Measurements from ENCODE around the gene PSMD8. TPM values are rescaled to one million over a fixed set of nuclear protein-coding genes. Genes with fewer than 3 reads are reported as not detected.

Gene PSMD8
- total RNA-seq, 1 donor from 2014 or later, result 197 TPM

- Mint-ChIP-seq H3K27me3 (ENCODE audit: low read depth) (no peaks in the 10 kb centered on the region), H3K9me3 (ENCODE audit: low read depth) (no peaks in the 10 kb centered on the region), H3K4me1 (ENCODE audit: low read depth) (peaks cover 8% of the 10 kb centered on the region), H3K4me3 (ENCODE audit: unreplicated experiment) (no peak overlapping the region), H3K27ac (ENCODE audit: unreplicated experiment) (no peak overlapping the region), H3K36me3 (ENCODE audit: low read depth) (peaks cover 21% of the 10 kb centered on the region)
- no peak for DNase-seq (ENCODE audit: low spot score)
- no peak for TF ChIP-seq CTCF (IDR thresholded peaks at IDR 0.05)
These were observed 8.8 kb downstream of the PSMD8 start for GRCh38 chr19:38383184-38383583.

- Mint-ChIP-seq H3K27ac (ENCODE audit: unreplicated experiment) (no peak overlapping the region), H3K9me3 (ENCODE audit: low read depth) (no peaks in the 10 kb centered on the region), H3K27me3 (ENCODE audit: low read depth) (no peaks in the 10 kb centered on the region), H3K4me3 (ENCODE audit: unreplicated experiment) (no peak overlapping the region), H3K4me1 (ENCODE audit: low read depth) (peaks cover 9% of the 10 kb centered on the region), H3K36me3 (ENCODE audit: low read depth) (peaks cover 21% of the 10 kb centered on the region)
- no peak for DNase-seq (ENCODE audit: low spot score)
- no peak for TF ChIP-seq CTCF (IDR thresholded peaks at IDR 0.05)
These were observed 9.4 kb downstream of the PSMD8 start for GRCh38 chr19:38383743-38384142.

GRCh38 chr19:38384209-38385027, 10.0 kb downstream of the PSMD8 start:
- H3K36me3 Mint-ChIP-seq (ENCODE audit: low read depth), result peaks cover 19% of the 10 kb centered on the region
- H3K4me1 Mint-ChIP-seq (ENCODE audit: low read depth), result peaks cover 11% of the 10 kb centered on the region

GRCh38 chr19:38385057-38385803, 10.9 kb downstream of the PSMD8 start:
- Mint-ChIP-seq H3K4me3 (ENCODE audit: unreplicated experiment) (no peak overlapping the region), H3K4me1 (ENCODE audit: low read depth) (peaks cover 18% of the 10 kb centered on the region), H3K36me3 (ENCODE audit: low read depth) (peaks cover 16% of the 10 kb centered on the region), H3K9me3 (ENCODE audit: low read depth) (no peaks in the 10 kb centered on the region), H3K27ac (ENCODE audit: unreplicated experiment) (no peak overlapping the region), H3K27me3 (ENCODE audit: low read depth) (no peaks in the 10 kb centered on the region)
- DNase-seq (ENCODE audit: low spot score), result no peak
- TF ChIP-seq CTCF (IDR thresholded peaks at IDR 0.05), result no peak

More at GRCh38 chr19:38384209-38385027, 10.0 kb downstream of the PSMD8 start:
- Mint-ChIP-seq H3K4me3 (ENCODE audit: unreplicated experiment) (no peak overlapping the region), H3K9me3 (ENCODE audit: low read depth) (no peaks in the 10 kb centered on the region), H3K27me3 (ENCODE audit: low read depth) (no peaks in the 10 kb centered on the region), H3K27ac (ENCODE audit: unreplicated experiment) (no peak overlapping the region)
- TF ChIP-seq CTCF (IDR thresholded peaks at IDR 0.05), result peak; percentile 47
- DNase-seq (ENCODE audit: low spot score), result no peak

GRCh38 chr19:38385804-38386257, 11.5 kb downstream of the PSMD8 start:
- Mint-ChIP-seq H3K4me1 (ENCODE audit: low read depth) (peaks cover 20% of the 10 kb centered on the region), H3K27ac (ENCODE audit: unreplicated experiment) (no peak overlapping the region), H3K27me3 (ENCODE audit: low read depth) (no peaks in the 10 kb centered on the region), H3K9me3 (ENCODE audit: low read depth) (no peaks in the 10 kb centered on the region), H3K4me3 (ENCODE audit: unreplicated experiment) (no peak overlapping the region), H3K36me3 (ENCODE audit: low read depth) (peaks cover 14% of the 10 kb centered on the region)
- no peak for DNase-seq (ENCODE audit: low spot score)
- TF ChIP-seq CTCF (IDR thresholded peaks at IDR 0.05), result no peak

Measured in chondrocyte (in vitro differentiated cells).